Activated naive CD4-positive, alpha-beta T cell treated with anti-CD3 and anti-CD28 coated beads, Interleukin-2, amount 50 U/mL, for 24 hours (primary cell): ENCODE results near the gene GABBR2.
"Not testable (repeated sequence)": the region's sequence is repeated elsewhere in the genome, so short reads cannot be mapped to it uniquely, and the experiment has no call there.

Experiments used
- H3K27ac Mint-ChIP-seq: one replicate; pipeline ENCODE4 v1.8.0; 2021; ENCODE audit warnings: mild to moderate bottlenecking, mixed read lengths
- H3K27me3 Mint-ChIP-seq: one replicate; pipeline ENCODE4 v1.8.0; 2021; ENCODE audit warnings: mixed read lengths
- H3K36me3 Mint-ChIP-seq: one replicate; pipeline ENCODE4 v1.8.0; 2021; ENCODE audit warnings: mixed read lengths
- H3K4me1 Mint-ChIP-seq: one replicate; pipeline ENCODE4 v1.8.0; 2021; ENCODE audit warnings: mixed read lengths
- H3K4me3 Mint-ChIP-seq: one replicate; pipeline ENCODE4 v1.8.0; 2021; ENCODE audit warnings: mild to moderate bottlenecking, mixed read lengths
- H3K9me3 Mint-ChIP-seq: one replicate; pipeline ENCODE4 v1.8.0; 2021; ENCODE audit warnings: mixed read lengths

GABBR2 gene

GRCh38 chr9:98603821-98604383 lies 104.8 kb downstream of the GABBR2 start:
- H3K36me3 Mint-ChIP-seq, result no peaks in the 10 kb centered on the region
- H3K27me3 Mint-ChIP-seq, result no peaks in the 10 kb centered on the region
- H3K4me1 Mint-ChIP-seq, result no peaks in the 10 kb centered on the region
- no peaks in the 10 kb centered on the region for H3K9me3 Mint-ChIP-seq
- no peak overlapping the region for H3K4me3 Mint-ChIP-seq
- H3K27ac Mint-ChIP-seq, result no peak overlapping the region

- Mint-ChIP-seq H3K4me3 (no peak overlapping the region), H3K9me3 (no peaks in the 10 kb centered on the region), H3K27ac (no peak overlapping the region), H3K27me3 (no peaks in the 10 kb centered on the region), H3K4me1 (no peaks in the 10 kb centered on the region), H3K36me3 (no peaks in the 10 kb centered on the region)
These were observed 105.8 kb downstream of the GABBR2 start for GRCh38 chr9:98602839-98603500.

GRCh38 chr9:98600631-98601030 lies 108.1 kb downstream of the GABBR2 start:
- Mint-ChIP-seq H3K9me3 (no peaks in the 10 kb centered on the region), H3K27ac (no peak overlapping the region), H3K27me3 (peaks cover under 1% of the 10 kb centered on the region), H3K4me1 (no peaks in the 10 kb centered on the region), H3K4me3 (no peak overlapping the region), H3K36me3 (no peaks in the 10 kb centered on the region)

GRCh38 chr9:98599566-98600216 lies 109.0 kb downstream of the GABBR2 start:
- no peaks in the 10 kb centered on the region for H3K4me1 Mint-ChIP-seq
- peaks cover 3% of the 10 kb centered on the region for H3K27me3 Mint-ChIP-seq
- no peaks in the 10 kb centered on the region for H3K36me3 Mint-ChIP-seq
- no peaks in the 10 kb centered on the region for H3K9me3 Mint-ChIP-seq
- no peak overlapping the region for H3K4me3 Mint-ChIP-seq
- H3K27ac Mint-ChIP-seq, result no peak overlapping the region

DNA sequence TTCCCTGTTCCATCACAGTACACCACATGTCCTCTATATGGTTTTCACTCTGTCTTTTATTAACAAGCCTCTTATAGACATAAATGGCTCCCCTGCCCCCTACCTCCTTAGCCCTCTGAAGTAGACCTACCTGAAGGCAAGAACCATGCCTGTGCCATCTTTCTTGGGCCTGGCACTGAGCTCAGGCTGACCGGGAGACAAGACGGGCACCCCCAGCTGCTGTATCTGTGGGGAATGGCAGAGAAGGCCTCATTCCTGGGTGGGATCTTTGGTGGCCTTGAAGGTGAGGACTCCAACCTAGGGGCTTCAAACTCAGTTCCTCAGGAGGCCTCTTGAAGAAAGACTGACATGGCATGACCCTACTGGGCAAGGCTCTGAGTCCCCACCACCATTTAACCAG lies 109.9 kb downstream of the GABBR2 start:
- H3K27ac Mint-ChIP-seq, result no peak overlapping the region
- H3K4me1 Mint-ChIP-seq, result no peaks in the 10 kb centered on the region
- no peaks in the 10 kb centered on the region for H3K9me3 Mint-ChIP-seq
- H3K27me3 Mint-ChIP-seq, result peaks cover 3% of the 10 kb centered on the region
- H3K4me3 Mint-ChIP-seq, result no peak overlapping the region
- H3K36me3 Mint-ChIP-seq, result no peaks in the 10 kb centered on the region

DNA sequence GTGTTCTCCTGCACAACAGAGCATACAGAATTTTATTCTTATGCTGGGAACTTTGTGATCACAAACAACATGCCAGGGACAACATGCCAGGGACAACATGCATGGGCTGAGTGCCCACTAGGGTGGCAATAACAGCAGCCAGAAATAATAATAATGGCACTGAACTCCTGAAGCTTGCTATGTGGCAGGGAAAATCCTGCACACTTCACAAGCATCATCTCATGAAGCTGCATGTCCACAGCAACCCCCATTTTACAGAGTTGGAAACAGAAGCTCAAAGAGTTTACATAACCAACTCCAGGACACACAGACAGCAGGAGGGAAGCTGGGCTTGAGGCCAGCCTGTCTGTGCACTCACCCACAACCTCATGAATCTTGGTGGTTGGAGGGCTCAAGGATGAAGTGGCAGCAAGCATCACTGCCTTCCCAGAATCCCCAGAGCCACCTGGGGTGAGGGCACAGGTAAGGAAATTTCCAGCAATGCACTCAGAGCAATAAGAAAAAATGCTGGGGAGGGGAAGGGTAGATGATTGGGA lies 111.4 kb downstream of the GABBR2 start:
- H3K4me3 Mint-ChIP-seq, result no peak overlapping the region
- H3K4me1 Mint-ChIP-seq, result no peaks in the 10 kb centered on the region
- no peaks in the 10 kb centered on the region for H3K36me3 Mint-ChIP-seq
- no peak overlapping the region for H3K27ac Mint-ChIP-seq
- H3K9me3 Mint-ChIP-seq, result no peaks in the 10 kb centered on the region
- H3K27me3 Mint-ChIP-seq, result peaks cover 3% of the 10 kb centered on the region

DNA sequence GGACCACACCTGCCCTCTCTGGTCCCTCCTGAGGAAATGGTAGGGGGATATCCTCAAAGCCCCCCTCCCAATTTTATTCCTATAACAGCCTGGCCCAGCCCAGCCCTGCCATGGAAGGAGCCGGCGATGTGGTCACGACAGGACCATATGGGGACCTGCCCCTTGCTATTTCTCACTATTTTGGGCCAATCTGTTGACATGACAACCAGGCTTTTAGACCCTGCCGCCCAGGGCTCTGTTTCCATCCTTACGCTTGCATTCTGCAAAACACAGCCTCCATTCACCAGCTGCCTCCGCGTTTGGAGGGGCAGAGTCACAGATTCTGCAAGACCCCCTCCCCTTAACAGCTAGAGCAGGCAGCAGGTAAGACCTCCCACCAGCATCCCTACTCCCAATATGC lies 112.2 kb downstream of the GABBR2 start:
- Mint-ChIP-seq H3K4me3 (no peak overlapping the region), H3K9me3 (no peaks in the 10 kb centered on the region), H3K27me3 (peaks cover 3% of the 10 kb centered on the region), H3K27ac (no peak overlapping the region), H3K4me1 (no peaks in the 10 kb centered on the region), H3K36me3 (no peaks in the 10 kb centered on the region)

DNA sequence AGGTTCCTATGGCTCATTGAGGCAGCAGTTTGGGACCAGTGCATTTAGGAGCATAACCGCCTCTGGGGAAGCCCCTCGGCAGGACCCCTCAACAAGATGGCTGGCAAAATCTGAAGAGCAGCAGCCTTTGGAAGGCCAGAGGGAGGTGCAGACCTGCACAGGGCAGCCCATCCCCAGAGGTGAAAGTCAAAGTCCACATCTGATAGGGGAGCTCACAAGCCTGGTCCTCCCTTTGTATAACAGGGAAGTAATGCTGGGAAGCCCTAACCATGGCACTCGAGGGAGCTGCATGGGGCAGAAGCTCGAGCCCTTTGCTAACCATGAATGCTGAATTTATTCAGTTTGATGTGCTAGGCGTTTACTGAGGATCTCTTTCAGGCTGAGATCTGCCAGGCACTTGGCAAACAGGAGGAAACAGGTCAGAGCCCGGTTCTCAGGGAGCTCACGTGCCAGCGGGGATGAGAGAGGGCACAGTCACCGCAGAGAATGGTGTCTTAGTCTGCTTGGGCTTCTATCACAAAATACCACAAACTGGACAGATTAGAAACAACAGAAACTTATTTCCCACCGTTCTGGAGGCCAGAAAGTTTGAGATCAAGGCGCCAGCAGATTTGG lies 114.1 kb downstream of the GABBR2 start:
- Mint-ChIP-seq H3K4me1 (no peaks in the 10 kb centered on the region), H3K27me3 (peaks cover 5% of the 10 kb centered on the region), H3K9me3 (no peaks in the 10 kb centered on the region), H3K4me3 (no peak overlapping the region), H3K27ac (no peak overlapping the region), H3K36me3 (no peaks in the 10 kb centered on the region)

DNA sequence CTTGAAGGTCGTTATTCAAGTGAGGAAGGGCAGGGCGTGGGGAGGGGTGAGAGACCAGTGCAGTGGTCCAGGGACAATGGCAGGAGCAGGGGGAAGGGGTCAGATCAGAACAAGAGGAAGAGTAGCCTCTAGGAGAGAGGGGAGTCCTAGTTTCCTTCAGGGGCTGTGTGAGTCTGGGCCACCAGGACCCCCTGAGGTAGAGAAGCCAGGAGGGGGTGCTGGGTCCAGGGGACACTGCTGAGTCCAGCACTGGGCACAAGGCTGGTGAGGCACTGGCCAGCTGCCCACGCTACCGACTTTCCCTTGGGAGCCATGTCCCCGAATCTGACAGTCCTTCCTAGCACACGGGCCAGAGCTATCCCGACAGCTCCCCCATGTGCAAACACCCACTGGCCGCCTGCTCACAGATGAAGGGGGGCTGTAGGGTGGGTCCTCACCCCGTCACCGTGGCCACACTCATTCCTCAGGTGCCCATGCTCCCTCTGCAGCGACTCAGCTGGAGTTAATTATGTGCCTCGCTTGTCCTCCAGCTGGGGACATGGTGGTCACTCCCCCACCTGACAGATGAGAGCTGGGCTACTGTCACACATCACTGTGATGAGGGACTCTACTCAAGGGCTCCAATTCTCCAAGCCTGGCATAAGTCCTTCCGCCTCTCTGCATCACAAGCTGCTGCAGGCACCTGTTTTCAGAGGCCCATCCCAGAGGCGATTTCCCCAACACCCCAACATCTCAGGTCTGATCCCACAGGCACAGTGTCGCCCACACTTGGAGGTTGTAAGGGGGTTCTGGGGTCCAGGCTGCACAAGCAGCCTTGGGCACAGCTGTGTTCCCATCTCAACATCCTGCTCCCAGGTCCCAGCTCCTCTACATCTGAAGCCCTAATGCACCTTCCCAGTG lies 115.1 kb downstream of the GABBR2 start:
- no peak overlapping the region for H3K4me3 Mint-ChIP-seq
- H3K27ac Mint-ChIP-seq, result no peak overlapping the region
- H3K4me1 Mint-ChIP-seq, result no peaks in the 10 kb centered on the region
- no peaks in the 10 kb centered on the region for H3K36me3 Mint-ChIP-seq
- H3K9me3 Mint-ChIP-seq, result no peaks in the 10 kb centered on the region
- H3K27me3 Mint-ChIP-seq, result peaks cover 9% of the 10 kb centered on the region

- Mint-ChIP-seq H3K4me1 (no peaks in the 10 kb centered on the region), H3K9me3 (no peaks in the 10 kb centered on the region), H3K27me3 (peaks cover 9% of the 10 kb centered on the region), H3K4me3 (no peak overlapping the region), H3K36me3 (no peaks in the 10 kb centered on the region), H3K27ac (no peak overlapping the region)
These were observed 117.0 kb downstream of the GABBR2 start for GRCh38 chr9:98591696-98592095.

DNA sequence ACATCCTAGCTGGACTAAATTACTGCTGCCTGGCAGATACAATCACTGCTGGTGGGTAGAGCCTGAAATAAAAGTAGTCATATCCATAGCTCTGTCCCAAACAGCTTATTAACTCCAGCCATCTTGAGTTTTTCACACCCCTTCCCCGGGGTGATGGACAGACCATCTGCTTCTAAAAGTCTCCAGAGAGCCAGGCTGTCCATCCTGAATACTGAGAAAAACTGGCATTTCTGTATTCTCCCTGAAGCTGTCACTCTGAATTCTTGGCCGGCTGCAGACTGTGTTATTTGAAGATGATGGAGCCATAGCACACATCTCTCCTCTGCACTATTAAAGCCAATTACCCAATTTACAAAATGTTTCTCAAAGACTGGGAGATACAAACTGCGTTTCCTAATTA lies 118.6 kb downstream of the GABBR2 start:
- H3K36me3 Mint-ChIP-seq, result no peaks in the 10 kb centered on the region
- no peaks in the 10 kb centered on the region for H3K4me1 Mint-ChIP-seq
- peaks cover 6% of the 10 kb centered on the region for H3K27me3 Mint-ChIP-seq
- H3K9me3 Mint-ChIP-seq, result no peaks in the 10 kb centered on the region
- H3K4me3 Mint-ChIP-seq, result no peak overlapping the region
- no peak overlapping the region for H3K27ac Mint-ChIP-seq

DNA sequence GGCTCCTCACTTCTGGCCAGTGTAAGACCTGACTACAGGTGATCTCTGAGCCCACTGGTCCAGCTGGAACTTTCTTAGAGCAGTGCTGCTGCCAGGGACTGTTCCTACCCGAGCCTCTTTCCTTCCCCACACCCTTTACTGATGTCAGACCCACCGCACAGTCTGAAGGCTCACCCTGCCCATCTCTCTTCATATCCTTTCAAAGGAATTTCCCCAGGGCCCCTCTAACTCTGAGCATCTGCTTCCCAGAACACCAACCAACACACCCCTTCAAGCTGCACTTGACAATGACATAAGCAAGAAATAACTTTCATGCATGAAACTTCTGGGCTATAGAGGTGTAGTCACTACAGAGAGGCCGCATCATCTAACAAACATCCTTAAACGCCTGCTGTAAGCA lies 119.6 kb downstream of the GABBR2 start:
- Mint-ChIP-seq H3K4me3 (no peak overlapping the region), H3K4me1 (no peaks in the 10 kb centered on the region), H3K9me3 (no peaks in the 10 kb centered on the region), H3K27ac (no peak overlapping the region), H3K36me3 (no peaks in the 10 kb centered on the region), H3K27me3 (peaks cover 13% of the 10 kb centered on the region)

DNA sequence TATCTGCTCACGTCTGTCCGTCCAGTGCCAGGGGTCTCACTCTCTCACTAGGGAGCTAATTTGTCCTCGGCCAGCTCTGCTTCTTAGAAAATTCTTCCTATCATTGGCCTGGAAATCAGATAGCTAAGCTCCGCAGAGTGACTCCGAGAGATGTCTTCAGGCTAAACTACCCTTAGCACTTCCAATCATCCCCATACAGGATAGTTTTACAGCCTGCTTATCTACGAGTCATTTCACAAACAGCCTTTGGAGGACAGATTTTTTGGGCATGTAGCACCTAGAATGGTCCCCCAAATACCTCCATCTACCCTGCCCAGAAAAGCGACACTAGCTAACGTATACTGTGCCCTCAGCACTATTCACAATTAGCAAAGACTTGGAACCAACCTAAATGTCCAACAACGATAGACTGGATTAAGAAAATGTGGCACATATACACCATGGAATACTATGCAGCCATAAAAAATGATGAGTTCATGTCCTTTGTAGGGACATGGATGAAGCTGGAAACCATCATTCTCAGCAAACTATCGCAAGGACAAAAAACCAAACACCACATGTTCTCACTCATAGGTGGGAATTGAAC lies 123.8 kb downstream of the GABBR2 start:
- not testable (repeated sequence) for H3K27ac Mint-ChIP-seq, H3K9me3 Mint-ChIP-seq, H3K4me1 Mint-ChIP-seq, H3K36me3 Mint-ChIP-seq, H3K4me3 Mint-ChIP-seq
- H3K27me3 Mint-ChIP-seq, result peaks cover 14% of the 10 kb centered on the region

GRCh38 chr9:98584059-98584458 lies 124.7 kb downstream of the GABBR2 start:
- H3K36me3 Mint-ChIP-seq, result no peaks in the 10 kb centered on the region
- no peak overlapping the region for H3K27ac Mint-ChIP-seq
- H3K4me3 Mint-ChIP-seq, result no peak overlapping the region
- peaks cover 11% of the 10 kb centered on the region for H3K27me3 Mint-ChIP-seq
- H3K4me1 Mint-ChIP-seq, result no peaks in the 10 kb centered on the region
- no peaks in the 10 kb centered on the region for H3K9me3 Mint-ChIP-seq

GRCh38 chr9:98583417-98583816 lies 125.3 kb downstream of the GABBR2 start:
- Mint-ChIP-seq H3K4me1 (no peaks in the 10 kb centered on the region), H3K9me3 (no peaks in the 10 kb centered on the region), H3K36me3 (no peaks in the 10 kb centered on the region), H3K27me3 (peaks cover 15% of the 10 kb centered on the region), H3K4me3 (no peak overlapping the region), H3K27ac (no peak overlapping the region)
